Stimulated activated CD8-positive, alpha-beta memory T cell treated with anti-CD3 and anti-CD28 coated beads, Interleukin-15, amount 100 ng/mL, for 48 hours (primary cell): ENCODE data around the gene TLCD3B.
"Not testable (repeated sequence)": the region's sequence is repeated elsewhere in the genome, so short reads cannot be mapped to it uniquely, and the experiment has no call there.

Source experiments
- DNase-seq, 2 donors: peaks; one replicate each; pipeline ENCODE4 v3.0.0-alpha.2; 2020; ENCODE audit warnings: low read depth in 2 of 2

TLCD3B gene

GRCh38 chr16:30025574-30025973 lies 5.5 kb downstream of the TLCD3B start:
- DNase-seq: no peak

- DNase-seq: no peak
These were observed 5.9 kb downstream of the TLCD3B start for GRCh38 chr16:30025156-30025555.

GRCh38 chr16:30024451-30024850 lies 6.6 kb downstream of the TLCD3B start:
- no peak for DNase-seq

DNA sequence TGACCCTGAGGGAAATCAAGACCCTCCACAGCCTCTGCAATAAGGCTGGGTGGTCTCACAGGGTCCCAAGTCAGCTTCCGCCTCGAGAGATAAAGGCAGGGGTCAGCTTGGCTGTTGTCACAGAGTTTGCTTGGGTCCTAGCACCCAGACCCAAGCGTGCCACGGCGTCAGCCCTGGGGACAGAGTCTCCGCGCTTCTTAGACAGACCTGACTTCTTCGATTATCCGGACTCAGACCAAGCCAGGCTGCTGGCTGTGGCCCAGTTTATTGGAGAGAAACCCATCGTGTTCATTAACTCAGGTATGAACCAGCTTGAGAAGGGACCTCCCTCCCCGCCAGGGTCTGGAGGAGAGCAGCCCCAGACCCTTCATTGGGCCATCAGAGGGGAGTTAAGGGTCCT lies 7.5 kb downstream of the TLCD3B start:
- no peak for DNase-seq

DNA sequence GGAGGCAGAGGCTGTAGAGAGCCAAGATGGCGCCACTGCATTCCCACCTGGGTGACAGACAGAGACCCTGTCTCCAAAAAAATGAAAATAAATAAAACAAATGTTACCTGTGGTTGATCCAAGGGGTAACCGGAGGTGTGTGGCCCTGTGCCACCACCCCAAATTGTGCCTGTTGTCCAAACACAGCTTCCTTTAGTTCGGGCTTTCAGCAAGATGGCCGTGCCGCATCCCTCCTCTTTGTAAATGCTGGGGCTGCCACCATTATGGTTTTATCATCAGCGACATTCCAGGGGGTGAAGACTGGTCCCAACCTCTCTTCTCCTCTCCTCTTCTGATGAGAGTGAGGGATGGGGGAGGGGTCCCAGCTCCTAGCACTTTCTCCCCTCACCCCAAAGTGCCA lies 8.2 kb downstream of the TLCD3B start, which contains the start of gene C16orf92:
Gene C16orf92 (plus strand): TSS at position 312 of the 400 bp plus-strand sequence. CDS start 143 bp downstream, outside the sequence.
- no peak for DNase-seq

- DNase-seq: no peak
These were observed 12.3 kb downstream of the TLCD3B start for GRCh38 chr16:30018731-30019158.

- not testable (repeated sequence) for DNase-seq
These were observed 13.1 kb downstream of the TLCD3B start for GRCh38 chr16:30017937-30018336.

DNA sequence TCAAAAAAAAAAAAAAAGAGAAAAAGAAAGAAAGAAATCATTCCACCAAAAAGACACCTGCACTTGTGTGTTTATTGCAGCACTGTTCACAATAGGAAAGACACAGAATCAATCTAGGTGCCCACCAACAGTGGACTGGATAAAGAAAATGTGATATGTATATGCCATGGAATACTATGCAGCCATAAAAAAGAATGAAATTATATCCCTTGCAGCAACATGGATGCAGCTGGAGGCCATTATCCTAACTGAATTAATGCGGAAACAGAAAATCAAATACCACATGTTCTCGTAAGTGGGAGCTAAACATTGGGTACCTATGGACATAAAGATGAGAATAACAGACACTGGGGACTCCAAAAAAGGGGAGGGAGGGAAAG lies 13.8 kb downstream of the TLCD3B start:
- DNase-seq: no peak

DNA sequence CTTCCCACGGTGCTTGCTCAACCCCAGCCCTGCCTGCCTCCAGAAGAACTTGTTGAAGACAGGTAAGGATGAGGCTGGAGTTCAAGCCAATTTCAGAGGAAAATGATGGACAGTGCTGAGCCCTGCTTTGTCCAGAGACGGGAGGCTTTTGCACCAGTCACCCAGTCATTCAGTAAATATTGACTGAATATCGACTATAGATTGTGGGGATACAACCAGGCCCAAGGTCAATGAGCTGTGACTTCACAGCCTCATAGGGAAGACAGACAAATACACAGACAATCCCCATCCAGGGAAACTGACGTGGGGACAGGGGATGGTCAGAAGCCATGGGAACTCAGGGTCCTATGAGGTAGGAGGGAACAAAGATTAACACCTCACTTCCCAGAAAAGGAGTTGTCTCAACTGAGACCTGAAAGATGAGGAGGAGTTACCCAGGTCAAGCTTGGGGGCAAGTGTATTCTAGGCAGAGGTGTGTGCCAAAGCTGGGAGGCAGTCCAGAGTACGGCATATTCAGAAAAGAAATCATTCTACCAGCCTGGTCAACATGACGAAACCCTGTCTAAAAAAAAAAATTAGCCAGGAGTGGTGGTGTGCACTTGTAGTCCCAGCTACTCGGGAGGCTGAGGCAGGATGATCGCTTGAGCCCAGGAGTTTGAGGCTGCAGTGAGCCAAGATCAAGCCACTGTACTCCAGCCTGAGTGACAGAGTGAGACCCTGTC lies 14.4 kb downstream of the TLCD3B start:
- DNase-seq: no peak

DNA sequence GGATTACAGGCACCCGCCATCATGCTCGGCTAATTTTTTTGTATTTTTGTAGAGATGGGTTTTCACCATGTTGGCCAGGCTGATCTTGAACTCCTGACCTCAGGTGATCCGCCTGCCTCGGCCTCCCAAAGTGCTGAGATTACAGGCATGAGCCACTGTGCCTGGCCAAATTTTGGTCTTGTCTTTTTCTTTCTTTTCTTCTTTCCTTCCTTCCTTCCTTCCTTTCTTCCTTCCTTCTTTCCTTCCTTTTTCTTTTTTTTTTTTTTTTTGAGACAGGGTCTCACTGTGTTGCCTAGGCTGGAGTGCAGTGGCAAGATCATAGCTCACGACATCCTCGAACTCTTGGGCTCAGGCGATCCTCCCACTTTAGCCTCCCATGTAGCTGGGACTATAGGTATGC lies 15.6 kb downstream of the TLCD3B start:
- not testable (repeated sequence) for DNase-seq

GRCh38 chr16:30012598-30012997 lies 18.5 kb downstream of the TLCD3B start:
- not testable (repeated sequence) for DNase-seq

DNA sequence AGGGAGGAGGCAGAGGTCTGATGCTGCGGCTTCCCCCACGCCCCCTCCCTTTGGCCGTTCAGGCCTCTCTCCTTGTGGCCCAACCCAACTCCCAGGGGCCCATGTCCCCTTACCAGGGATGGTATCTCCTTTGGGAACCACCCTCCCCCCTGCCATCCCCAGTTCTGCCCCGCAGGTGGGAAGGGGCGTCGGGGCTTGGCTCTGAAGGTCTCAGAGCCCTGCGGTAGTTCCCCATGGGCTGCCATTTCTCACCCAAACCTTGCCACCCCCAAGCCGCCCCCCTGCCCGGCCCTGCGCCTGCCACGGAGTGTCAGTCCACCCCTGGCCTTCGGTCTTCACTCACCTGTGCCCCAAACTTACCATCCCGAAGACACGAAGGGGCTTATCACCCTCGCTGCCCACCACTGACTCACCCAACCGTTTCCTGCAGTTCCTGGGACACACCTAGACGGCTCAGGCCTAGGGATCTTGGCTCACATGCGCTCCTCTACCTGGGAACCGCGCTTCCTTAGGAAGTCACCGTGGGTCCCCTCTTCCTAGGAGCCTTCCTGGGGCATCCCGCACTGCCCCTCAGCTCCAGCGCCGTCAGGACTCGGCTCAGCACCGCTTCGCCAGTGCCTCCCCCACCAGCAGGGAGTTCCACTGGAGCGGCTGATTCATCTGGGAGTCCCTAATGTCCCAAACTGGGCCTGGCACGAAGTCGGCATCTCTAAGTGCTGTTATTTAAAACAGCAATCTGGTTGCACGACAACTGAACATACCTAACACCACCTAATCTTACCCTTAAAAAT lies 19.2 kb downstream of the TLCD3B start:
- DNase-seq: no peak

DNA sequence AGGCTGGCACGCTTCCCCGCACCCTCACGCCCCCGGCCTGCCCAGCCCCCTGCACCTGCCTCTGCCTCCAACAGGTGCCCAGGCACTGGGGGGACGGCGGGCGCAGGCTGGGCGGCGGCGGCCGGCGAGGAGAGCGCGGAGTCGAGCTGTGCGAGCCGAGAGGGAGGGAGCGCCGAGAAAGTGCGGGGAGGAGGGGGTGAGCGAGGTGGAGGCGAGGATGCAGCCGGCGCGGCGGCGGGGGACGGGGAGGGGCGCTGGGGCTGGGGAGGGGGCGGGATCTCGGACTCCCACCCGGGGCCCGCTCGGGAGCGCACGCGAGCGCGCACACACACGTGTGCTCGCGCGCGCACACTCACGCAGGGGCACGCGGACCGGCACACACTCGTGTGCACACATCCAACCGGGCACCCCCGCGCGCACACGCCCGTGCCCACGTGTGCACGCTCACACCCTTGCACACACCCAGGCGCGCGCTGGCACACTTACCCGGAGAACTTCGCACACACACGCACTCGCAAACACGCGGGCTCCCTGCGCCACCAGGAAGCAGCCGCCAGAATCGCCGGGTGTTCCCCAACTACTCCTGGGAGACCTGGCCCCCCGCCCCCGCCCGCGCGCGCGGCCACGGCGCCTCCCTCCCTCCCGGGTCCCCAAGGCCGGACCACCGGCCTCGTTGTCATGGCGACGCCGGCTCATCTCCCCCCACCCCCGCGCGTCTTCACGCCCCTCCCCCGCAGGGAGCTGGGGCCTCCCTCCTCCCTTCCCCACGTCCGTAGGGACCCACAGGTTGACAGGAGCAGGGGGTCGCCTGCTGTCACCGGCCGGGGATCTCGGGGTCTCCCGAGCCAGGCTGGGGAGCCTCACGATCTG lies 20.0 kb downstream of the TLCD3B start, which contains the start of gene DOC2A:
Gene DOC2A (minus strand): TSS at position 184 of the 870 bp plus-strand sequence. CDS start 805 bp downstream, outside the sequence.
- DNase-seq: no peak

DNA sequence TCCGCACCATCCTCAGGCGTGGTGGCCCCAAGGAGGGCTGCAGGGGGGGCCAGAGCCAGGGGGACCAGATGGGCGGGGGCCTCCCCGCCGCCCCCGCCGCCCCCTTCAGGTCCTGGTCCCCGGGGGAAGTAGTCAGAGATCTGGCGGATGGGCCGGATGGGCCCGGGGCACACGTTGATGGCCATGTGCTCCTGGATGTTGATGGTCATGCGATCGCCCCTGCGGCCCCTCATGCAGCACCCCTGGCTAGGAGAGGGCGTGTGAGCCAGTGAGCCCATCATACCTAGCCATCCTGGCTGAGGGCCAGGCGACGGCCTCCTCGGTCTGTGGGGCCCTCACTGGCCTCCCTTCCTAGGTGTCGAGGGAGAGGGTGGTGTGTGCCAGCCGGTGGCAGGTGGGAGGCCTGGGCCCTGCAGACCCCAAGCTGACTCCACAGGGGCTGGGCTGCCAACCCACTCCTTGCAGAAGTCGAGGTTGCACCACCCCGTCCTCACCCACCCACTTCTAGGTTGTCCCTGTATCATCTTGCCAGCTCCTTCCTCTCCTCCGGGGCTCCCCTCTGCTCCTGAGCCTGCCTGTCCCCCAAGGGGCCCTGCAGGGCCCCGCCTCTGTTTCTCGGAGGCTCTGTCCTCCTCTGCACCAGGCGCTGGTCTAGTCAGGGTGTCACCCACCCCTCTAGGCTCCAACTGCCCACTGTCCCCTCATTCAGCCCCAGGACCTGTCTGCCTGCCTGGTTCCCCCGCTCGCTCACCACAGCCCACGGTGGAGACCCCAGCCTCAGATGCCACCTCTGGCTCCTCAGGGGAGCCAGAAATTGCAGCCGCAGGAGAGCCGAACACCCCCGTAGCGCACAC lies 20.9 kb downstream of the TLCD3B start:
- DNase-seq: no peak

DNA sequence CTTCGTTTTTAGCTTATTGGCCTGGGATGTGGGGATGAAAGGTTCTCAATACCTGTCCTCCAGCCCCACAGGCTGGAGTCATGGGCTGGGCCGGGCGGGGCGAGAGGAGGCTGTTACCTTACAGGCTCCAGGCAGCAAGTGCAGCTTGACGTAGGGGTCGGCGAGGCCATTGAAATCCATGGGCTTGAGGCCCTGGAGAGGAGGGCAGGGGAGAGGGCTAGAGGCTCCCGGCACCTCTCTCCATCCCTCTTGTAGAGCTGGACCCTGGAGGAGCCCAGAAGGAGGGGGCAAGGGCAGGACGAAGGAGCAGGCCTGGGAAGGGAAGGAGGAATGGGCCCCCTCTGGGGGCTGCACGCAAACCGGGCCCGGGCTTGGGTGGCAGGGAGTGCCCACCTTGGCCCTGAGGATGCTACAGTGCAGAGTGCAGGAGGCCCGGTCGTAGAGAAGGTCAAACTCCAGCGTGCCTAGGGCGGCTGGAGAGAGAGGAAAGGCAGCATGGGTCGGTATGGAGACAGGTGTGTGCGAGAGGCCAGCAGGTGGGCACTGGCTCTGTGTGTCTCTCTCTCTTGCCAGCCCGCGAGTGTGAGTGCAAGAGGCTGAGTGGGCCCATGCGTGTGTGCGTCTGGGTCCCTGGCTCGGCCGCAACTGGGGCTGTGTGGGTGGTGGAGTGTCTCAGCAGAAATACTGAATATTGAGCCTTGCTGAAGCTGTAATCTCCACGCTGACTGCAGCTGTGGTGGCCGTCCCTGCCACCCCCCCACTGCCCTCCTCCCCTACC lies 21.8 kb downstream of the TLCD3B start:
- DNase-seq: no peak

DNA sequence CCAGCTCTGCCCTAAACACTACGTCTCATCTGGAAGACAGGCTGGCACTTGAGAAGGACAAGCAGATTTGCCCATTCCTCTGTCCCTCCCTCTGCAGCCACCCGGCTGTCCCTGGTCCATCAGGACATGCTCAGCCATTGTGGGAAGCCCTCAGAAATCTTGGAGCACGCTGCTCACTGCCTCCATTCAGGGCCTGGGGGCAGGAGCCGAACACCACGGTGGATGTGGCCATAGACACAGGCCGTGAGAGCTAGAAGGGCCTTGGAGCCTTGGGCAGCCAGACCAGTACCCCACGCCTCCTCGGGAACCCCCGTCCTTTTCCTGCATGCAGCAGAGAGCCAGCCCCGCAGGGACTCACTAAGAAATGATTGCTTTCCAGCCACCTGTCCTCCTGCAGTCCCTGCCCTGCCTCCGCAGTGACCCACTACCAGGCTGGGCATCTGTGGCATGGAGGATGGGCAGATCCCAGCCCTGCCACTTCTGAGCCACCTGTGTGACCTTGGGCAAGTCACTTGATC lies 23.6 kb downstream of the TLCD3B start:
- no peak for DNase-seq

DNA sequence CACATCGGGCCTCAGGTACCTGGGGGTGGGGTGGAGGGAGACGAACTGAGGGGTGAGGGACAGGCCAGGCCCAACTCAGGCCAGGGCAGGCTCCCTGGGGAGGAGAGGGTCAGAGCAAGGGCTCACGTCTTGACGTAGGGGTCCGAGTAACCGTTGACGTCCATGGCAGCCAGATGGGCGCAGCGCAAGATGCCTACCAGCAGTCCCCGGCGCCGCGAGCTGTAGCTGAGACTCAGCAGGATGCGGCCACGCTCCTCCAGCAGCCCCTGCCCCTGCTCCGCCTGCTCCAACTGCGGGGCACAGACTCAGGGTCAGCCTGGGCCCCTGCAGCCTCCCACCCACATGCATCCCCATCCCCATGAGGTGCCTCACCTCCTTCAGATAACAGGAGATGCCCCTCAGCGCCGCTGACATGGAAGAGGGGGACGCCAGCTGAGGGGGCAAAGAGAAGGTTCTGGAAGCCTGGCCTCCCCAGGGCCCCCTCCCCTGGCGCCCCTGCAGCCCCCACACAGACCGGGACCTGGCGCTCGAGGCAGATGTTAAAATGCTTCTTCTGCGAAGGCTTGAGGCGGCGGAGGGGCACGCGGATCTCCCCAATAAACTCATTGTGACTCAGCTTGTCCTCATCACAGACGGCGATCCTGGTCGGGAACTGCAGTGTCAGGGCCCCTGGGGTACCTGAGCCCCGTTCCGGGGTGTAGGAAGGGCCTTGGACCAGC lies 24.3 kb downstream of the TLCD3B start:
- DNase-seq: no peak

- no peak for DNase-seq
These were observed 25.0 kb downstream of the TLCD3B start for GRCh38 chr16:30006095-30006473.

GRCh38 chr16:30005341-30006094 lies 25.6 kb downstream of the TLCD3B start:
- no peak for DNase-seq
